ENCODE measurements around the gene RELA.
A peak's percentile ranks its signal among the peaks of the same experiment; 100 is the strongest.

Gene RELA

DNA sequence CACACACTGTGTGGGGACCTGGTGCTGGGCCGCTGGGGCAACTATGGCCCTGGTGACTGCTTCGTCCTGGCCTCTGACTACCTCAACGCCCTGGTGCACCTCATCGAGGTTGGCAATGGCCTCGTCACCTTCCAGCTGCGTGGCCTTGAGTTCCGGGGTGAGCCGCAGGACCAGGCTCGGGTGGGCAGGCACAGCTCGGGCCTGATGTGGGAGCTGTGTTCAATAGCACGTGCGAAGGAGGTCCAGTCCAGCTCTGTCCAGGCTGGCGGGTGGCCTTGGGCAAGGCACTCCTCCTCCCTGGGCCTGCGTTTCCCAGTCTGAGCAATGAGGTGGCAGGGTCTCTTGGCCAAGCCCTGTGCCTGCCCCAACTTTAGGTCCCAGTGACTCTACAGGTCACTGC is 33.1 kb downstream of the RELA start:
- DNase-seq: no peak

DNA sequence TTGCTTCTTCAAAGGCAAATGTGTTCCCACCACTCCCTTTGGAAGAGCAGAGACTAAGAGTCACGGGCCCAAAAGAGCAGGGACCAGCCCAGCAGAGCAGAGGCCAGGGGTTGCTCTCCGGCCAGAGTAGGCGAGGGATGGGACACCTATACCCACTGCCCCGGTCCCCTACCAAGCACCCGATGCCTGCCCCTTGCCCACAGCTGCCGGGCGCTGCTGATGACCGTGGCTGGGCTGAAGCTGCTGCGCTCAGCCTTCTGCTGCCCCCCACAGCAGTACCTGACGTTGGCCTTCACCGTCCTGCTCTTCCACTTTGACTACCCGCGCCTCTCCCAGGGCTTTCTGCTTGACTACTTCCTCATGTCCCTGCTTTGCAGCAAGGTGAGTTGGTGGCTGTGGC is 35.5 kb downstream of the RELA start:
- no peak for DNase-seq

- DNase-seq: no peak
Measured at GRCh38 chr11:65625628-65626342, 36.9 kb downstream of the RELA start.

GRCh38 chr11:65624931-65625627 is 37.6 kb downstream of the RELA start:
- DNase-seq: no peak

- DNase-seq: no peak
Measured at GRCh38 chr11:65623852-65624616, 38.7 kb downstream of the RELA start.

- DNase-seq: no peak
Measured at GRCh38 chr11:65623177-65623576, 39.5 kb downstream of the RELA start.

DNA sequence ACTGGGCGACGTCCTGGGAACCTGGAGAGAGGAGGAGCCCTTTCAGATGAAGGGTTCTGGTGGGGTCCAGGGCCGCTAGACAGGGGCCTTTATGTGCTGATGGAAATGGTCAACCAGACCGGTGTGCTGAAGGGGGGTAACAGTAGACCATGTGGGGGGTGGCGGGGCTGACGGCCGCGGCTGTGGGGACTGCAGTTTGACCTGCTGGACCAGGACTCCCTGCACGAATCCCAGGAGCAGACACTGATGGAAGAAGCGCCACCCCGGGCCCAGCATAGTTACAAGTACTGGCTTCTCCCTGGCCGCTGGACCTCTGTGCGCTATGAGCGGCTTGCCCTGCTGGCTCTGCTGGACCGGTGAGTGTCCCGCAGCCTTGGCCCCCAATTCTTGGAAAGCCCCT is 40.7 kb downstream of the RELA start:
- DNase-seq: no peak

DNA sequence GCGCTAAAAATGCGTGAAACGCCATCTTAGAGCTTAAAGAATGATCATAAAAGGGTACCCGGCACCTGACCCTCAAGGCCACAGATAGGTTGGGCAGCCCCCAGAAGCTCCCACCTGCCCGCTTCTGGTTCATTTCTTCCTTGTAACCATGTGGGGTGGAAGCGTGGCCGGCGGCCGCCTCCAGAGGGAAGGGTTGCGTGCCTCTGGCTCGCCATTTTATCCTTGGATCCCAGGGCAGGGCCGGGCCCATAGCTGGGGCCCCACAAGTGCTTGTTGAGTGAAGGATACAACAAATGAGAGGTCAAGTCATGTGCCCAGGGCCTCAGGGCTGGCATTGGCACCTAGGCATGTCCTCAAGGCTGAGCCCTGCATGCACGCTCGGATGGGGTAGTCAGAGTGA is 41.3 kb downstream of the RELA start:
- DNase-seq: no peak

DNA sequence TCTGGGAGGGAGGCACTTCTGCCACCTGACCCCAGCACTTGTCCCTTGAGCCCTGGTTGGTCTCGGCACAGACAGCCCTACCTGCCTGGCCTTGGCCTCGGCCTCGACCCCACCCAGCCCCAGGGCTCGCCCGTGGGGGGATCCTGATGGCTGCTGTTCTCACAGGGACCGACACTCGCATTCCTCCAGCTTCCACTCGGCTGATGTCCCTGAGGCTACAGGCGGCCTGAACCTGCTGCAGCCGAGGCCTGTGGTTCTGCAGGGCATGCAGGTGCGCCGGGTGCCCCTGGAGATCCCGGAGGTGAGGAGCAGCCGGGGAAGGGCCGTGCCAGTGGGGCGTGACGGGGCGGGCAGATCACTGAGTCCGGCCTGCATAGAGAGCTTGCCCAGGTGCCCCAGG is 42.0 kb downstream of the RELA start:
- DNase-seq: no peak

- DNase-seq: no peak
Measured at GRCh38 chr11:65619281-65619928, 43.3 kb downstream of the RELA start.

- no peak for DNase-seq
Measured at GRCh38 chr11:65618763-65619162, 44.0 kb downstream of the RELA start.

- DNase-seq: no peak
Measured at GRCh38 chr11:65617990-65618751, 44.5 kb downstream of the RELA start.

GRCh38 chr11:65617136-65617850 is 45.4 kb downstream of the RELA start:
- DNase-seq: no peak

DNA sequence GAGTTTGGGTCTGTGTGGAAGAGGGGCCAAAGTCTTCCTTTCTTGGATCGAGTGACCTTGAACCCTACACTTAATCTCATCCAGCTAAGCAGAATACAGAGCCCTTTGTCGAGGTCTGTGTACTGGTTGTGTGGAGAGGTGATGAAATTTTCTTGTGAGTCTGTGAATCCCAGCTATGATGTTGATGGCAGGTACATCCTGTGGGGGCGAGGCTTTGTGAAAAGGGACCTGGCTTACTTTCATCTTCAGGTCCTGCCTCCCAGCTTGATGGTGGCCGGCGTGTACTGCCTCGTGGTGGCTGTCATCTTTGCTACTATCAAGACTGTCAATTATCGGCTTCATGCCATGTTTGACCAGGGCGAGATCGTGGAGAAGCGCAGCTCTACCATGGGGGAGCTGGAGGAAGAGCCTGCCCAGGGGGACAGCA is 46.1 kb downstream of the RELA start:
- DNase-seq: no peak

DNA sequence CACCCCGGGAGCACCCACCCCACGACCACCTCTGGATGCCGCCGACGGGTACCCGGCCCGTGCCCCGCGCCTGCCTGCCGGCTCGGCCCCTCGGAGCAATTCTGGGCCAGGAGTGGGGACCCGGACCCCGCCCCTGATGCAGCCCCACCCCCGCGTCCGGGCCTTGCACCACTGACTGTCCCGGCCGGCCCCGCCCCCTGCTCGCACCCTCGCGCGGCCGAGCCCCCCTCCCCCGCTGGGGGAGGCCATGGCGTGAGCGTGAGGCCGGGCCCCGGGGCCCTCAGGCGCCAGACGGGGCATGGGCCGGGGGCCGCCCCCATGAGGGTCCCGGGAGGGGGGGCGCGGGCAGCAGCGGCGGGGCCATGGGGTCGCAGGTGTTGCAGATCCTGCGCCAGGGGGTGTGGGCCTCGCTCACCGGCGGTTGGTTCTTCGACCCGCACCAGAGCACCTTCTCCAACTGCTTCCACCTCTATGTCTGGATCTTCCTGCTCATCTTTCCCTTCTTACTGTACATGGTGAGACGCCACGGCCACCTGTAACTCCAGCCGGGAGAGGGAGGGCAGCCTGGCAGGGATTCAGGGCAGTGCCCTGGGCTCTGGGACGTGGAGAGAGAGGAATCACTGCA is 46.7 kb downstream of the RELA start:
- DNase-seq: no peak

GRCh38 chr11:65615229-65615949 is 47.3 kb downstream of the RELA start, which contains the start of gene PCNX3:
Gene PCNX3 (plus strand): TSS chr11:65615776. CDS start chr11:65616312, 536 bp downstream.
- DNase-seq: peak; percentile 99

GRCh38 chr11:65613091-65613928 is 49.4 kb downstream of the RELA start:
- DNase-seq: no peak

- no peak for DNase-seq
Measured at GRCh38 chr11:65612691-65613090, 50.0 kb downstream of the RELA start.

DNA sequence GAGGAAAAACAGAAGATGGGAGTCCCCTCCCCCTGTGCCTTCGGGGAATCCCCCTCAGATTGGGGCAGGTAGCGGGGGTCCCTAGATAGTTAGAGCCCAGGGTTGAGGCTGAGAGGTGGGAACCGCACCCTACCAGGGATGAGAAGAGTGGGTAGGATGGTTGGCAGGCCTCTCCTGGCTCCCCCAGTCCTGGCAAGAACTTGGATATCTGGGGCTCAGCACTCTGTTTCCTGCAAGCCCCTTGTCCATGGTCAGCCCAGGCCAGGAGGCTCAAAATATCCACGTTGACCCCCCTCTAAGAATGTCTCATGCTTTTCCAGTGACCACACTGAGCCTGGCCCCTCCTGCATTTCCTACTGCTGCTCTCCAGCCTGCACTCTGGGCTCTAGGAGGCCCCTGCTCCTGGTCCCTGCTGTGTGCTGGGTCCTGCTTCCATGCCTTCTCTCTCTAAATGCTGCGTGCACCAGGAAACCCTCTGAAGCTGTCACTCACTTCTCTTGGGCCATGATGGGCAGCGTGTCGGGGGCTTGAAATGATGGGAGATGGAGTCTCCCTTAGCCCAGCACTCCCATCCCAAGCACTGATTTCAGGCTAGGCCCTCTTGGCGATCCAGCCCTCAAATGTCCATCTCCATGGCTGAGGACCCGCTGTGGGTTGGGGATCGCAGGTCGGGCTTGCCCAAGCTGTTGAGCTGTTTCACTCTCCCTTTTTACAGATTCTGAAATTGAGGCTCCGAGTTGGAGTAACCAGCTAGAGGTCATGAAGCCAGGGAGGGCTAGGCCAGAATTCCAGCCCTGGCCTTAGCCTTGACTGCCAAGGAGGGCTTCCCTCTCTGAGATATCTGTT is 50.7 kb downstream of the RELA start:
- no peak for DNase-seq
